Epithelial cell of esophagus (primary cell): ENCODE data around the gene CRYBG3.

ENCODE experiments used
- DNase-seq: peaks from one replicate; pipeline ENCODE4 v3.0.0; 2010; ENCODE audit warnings: low read depth
- H3K4me3 ChIP-seq: 2 replicates; pipeline ENCODE4 v1.5.1; 2011; ENCODE audit warnings: mild to moderate bottlenecking, low read length, control low read depth
- CTCF ChIP-seq: IDR thresholded peaks from 2 replicates; pipeline ENCODE4 v1.5.1; 2011; ENCODE audit warnings: low read depth, mild to moderate bottlenecking, low read length, control low read depth, inconsistent platforms; ENCODE audit not compliant: insufficient read depth; ENCODE audit errors: missing control alignments

The CRYBG3 gene

GRCh38 chr3:97970156-97970555 is 148.3 kb downstream of the CRYBG3 start:
- DNase-seq = no peak
- no peak overlapping the region for H3K4me3 ChIP-seq
- TF ChIP-seq CTCF = no peak

DNA sequence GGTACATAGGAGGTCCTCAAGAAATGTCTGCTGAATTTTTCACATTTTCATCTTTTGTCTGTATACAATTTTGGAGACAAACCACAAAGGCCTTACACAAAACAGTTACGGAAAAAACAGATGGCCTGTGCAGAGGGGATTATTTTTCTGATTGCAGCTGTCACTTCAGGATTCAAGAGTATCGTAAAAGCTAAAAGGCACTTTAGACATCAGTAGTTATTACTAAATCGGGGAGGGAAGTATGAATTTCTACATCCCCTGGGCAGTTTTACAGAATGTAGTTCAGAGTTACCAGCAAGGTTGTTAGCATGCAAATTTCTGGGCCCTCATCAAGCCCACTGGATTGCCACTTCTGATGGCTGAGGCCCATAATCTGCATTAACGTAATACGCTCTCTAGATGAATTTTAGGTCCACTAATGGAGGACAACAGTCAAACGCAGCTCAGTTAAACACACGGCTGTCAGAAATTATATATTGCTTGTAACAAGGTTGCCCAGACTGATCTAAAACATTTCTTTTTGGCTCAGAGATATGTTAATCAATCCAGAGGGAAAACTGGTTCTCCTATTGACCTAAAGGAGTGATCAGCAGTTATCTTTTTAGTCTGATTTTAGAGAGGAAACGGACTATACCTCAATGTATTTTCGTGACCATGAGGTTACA is 149.3 kb downstream of the CRYBG3 start:
- H3K4me3 ChIP-seq = peak overlapping the region; percentile 61
- no peak for TF ChIP-seq CTCF

DNA sequence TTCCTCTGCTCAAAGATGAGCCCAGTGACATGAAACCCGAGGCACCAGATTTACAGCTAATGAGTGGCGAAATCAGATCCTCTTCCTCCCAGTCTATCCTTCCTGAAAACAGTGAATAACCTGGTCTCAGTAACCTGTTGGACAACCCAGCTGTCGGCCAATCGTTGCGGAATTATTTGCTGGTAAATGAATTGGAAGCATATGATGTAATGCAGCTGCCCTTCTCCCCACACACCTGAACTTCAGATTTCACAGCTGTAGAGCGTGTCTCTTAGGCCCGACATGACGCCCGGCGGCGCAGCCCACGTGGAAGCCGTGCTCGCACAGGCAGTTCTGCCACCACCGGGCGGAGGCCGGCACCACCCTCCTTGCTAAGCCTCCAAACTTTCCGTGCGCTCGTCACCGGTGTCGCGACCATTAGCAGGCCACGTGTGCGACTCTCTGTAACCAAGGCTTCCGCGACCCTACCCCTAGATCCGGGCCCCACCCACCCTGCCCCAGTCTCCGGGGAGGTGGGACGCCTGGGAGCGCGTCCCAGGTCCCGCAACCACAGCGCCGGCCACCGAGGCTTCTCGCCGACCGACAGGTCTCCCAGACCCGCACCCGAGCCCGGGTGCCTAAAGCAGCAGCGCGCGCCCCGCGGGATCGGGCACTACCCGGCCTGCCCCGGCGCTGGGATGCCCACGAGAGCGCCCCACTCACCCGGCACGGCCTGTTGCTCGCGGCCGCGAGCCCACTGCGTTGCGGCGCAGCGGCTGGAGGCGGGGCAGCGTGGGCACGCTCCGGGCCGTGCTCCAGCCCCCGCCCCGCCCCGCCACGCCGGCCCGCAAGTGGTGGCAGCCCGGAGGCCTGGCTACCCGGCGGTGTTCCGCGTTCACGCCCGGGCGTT is 150.1 kb downstream of the CRYBG3 start, which contains the start of gene RIOX2:
Gene RIOX2 (minus strand): TSS at position 753 of the 889 bp plus-strand sequence. CDS start 4,838 bp downstream, outside the sequence.
- peak; percentile 92 for DNase-seq
- no peak for TF ChIP-seq CTCF
- H3K4me3 ChIP-seq = peak within 1 kb of the TSS; percentile 61

More for the DNA sequence above, 149.3 kb downstream of the CRYBG3 start:
- DNase-seq = no peak

- DNase-seq = no peak
- no peak overlapping the region for H3K4me3 ChIP-seq
- no peak for TF ChIP-seq CTCF
These were observed 151.2 kb downstream of the CRYBG3 start for GRCh38 chr3:97972976-97973375.

GRCh38 chr3:97974996-97975395 is 153.2 kb downstream of the CRYBG3 start:
- H3K4me3 ChIP-seq = no peak overlapping the region
- no peak for TF ChIP-seq CTCF
- no peak for DNase-seq

GRCh38 chr3:97975466-97975865 is 153.7 kb downstream of the CRYBG3 start:
- H3K4me3 ChIP-seq = no peak overlapping the region
- no peak for TF ChIP-seq CTCF
- DNase-seq = no peak
